Measurements from ENCODE around the gene GOLGA1.
A peak's percentile ranks its signal among the peaks of the same experiment; 100 is the strongest.

GOLGA1 gene

DNA sequence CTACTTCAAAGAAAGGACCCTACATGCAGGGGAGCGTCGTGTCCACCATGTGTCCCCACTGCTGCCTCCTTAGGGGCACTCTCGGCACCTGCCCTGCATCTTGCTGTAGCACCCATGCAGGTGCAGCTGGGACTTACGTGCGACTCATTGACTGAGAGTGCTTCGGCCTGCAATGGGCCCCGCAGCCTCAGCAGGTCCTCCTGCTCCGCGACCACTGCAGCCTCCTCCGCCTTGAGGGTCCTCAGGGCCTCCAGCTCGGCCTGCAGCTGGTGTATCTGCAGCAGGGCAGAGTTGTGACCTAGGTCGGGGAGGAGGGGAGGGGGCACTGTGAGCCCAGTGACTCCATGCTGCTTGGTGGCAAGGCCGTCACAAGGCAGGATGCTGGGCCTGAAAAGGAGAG lies 51.9 kb downstream of the GOLGA1 start:
- peak in 1 of 42 donors; percentile 10 for DNase-seq
- intact Hi-C loops (cut with DNase I) = no loop called here

DNA sequence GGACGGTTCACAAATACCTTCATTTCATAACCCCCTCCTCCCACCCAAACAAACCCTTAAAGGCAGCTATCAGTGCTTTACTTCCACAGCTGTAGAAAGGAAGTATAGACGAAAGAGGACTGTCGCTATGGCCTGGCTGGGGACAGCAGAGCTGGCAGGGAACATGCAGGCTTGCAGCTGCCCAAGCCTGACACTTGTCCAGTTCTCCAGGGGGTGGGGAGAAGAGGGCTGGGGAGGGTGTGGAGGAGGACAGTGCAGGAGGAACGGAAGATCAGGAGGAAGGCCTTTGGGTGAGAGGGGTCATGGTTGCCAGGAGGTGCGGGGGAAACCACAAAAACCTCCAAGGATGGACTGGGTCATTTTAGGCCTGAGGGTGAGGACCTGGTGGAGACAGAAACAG lies 53.1 kb downstream of the GOLGA1 start:
- peak in 1 of 42 donors; percentile 35 for DNase-seq

DNA sequence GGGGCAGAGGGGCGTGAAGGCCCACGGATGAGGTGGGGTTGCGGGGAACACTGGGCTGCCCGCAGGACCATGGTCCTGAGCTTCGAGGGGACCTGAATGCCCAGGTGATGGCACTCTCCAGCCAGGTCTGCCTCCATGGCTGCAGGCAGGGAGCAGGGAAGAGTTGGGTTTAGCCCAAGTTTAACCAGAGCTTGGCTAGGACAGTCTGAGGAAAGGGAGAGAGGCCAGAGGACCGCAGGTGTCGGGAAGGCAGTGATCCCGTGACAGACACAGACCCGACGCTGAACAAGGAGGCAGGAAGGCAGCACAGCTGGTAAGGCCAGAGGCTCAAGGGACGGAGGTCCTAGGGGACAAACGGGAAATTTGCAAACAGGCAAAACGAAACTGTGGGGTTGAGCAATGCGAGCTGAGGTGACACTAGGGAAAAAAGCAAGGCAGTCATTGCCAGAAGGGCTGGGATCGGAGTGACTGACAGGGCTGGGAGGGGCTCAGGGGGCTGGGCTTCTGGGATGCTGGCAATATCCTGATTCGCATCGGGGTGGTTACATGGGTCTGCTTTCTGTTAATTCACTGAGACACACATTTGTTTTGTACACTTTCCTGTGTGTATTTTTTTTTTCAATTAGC lies 53.9 kb downstream of the GOLGA1 start:
- no peak for DNase-seq
- intact Hi-C loops (cut with DNase I) = no loop called here

More for the DNA sequence above, 53.1 kb downstream of the GOLGA1 start:
- intact Hi-C loops (cut with DNase I) = no loop called here

DNA sequence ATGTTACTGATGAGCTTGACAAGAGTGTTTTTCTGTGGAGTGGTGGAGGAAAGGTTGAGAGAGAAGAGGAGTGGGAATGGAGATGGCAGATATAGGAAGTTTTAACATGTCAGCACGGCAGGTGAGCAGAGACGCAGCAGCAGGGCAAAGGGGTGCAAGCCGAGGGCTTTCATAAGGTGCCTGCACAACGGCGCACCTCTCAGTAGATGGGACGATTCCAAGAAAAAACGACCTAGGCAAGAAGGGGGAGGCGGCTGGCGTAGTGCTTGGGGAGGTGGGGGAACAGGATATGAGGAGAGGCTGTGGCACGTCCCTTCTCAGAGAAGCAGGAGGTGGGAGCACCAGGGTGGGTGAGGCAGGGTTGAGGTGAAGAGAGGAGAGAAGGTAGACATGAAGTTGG lies 54.4 kb downstream of the GOLGA1 start:
- no peak for DNase-seq
- intact Hi-C loops (cut with DNase I) = no loop called here

DNA sequence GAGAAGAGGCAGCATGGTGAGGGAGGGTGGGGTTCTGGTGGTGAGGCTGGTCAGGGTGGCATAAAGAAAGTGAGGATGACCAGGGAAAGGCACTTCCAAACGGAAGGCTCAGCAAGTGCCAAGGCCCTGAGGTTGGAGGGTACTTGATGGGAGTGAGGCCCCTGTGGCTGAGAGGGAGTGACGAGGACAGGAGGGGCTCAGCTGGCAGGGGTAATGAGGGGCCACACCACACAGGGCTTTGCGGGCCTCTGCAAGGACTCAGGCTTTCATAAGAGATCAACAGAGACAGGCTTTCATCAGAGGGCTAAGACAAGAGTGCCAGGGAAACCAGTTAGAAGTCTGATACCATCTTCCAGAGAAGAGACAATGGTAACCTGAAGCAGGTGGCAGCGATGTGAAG lies 55.3 kb downstream of the GOLGA1 start:
- no peak for DNase-seq
- intact Hi-C loops (cut with DNase I) = no loop called here

DNA sequence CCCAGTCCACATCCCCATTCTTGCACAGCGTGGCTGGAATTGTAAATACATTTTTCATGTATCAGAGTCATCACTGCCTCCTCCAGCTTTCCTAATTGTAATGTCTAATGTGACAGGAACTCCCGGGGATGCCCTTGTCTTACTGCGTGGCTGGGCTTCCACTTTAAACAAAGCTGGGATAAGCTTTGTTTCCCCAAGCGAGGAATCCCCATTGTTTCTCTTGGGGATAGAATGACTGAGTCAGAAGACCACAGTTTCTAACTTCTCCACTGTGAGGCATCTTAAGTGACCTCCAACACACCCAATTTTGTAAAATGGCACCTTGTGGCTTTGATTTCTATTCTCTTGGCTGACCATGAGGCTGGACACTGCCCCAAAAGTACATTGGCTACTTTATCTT lies 56.5 kb downstream of the GOLGA1 start:
- peak in 1 of 42 donors; percentile 5 for DNase-seq
- intact Hi-C loops (cut with DNase I) = no loop called here

DNA sequence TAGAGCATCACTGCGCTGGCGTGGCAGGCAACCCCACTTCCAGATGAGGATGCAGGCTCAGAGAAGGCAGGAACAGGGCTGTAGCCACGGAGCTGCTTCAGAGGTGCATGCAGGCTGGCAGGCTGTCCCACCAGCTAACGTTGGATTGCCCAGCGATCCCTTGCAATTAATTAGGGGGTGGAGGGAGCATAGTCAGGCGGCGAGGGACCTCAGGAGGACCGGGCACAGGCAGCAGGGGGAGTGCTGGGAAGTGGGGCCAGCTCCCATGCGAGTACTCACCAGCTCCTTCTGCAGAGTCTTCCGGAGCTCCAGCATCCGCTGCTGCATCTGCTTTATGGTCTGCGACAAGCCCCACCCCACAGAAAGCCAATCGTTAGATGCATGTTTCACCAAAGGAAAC lies 58.7 kb downstream of the GOLGA1 start:
- intact Hi-C loops (cut with DNase I) = no loop called here

DNA sequence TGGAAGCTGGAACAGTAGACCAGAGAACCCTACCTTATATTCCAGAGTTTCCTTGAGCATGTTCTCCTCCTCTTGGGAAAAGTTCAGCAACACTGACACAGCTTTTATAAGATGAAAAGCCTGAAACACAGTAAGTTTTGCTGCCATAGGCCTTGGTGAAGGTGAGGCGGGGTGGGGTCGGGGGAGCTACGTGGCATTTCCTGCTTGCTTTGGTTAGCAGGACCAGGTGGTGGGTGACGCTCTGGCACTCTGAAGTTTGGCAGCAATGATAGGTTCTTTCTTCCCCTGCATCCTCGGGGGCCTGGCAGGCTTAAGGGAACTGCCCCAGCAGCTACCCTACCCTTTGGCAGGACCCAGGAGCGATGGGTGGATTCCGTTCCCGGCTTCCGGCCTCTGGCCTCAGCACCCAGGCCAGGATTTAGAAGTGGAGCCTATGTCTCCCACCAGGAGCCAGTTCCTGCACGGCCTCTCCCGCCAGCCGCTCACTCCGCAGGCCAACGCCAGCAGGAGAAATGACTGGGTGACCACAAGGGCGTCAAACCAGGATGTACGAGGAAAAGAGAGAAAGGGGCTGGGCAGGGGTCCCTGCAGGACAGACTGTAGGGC lies 59.6 kb downstream of the GOLGA1 start:
- peak in 1 of 42 donors; percentile 24 for DNase-seq
- intact Hi-C loops (cut with DNase I) = no loop called here

More for the DNA sequence above, 58.7 kb downstream of the GOLGA1 start:
- DNase-seq = peak in 1 of 42 donors; percentile 27

DNA sequence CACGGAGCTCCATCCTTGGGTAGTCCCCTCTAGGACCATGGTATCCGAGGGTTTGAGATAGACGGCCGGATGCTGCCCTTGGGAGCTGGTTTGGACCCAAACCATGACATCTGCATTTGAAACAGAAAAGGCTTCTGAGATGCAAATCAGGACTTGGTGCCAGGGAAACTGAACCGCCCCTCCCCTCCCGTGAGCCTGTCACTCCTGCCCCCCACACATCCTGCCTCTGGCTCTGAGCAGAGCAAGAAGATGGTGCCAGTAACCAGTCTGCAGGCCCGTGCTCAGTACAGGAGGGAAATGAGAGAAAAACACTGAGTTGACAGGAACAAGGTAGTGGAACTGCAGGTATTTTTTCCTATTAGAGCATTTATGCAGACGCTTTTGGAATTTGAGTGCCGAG lies 60.4 kb downstream of the GOLGA1 start:
- DNase-seq = peak; percentile 38 to 88 (median 69)
- intact Hi-C loops (cut with DNase I) = no loop called here

DNA sequence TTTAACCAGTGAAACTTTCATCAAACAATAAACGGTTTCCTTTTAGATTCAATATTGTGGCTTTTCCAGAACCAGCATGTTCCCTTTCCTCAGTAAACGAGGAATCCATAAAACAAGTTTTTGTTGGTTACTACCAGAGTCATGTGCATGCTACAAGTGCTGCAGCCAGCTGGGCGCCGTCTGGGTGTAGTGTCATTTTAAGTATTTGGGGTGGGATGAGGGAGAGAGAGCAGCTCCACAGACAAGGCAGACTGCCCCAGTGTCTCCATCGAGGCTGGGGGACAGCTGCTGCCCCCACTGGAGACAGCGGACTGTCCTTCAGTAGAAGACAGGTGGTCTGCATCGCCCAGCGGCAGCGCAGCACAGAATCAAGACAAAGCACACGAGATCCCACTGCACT lies 61.7 kb downstream of the GOLGA1 start:
- DNase-seq = no peak
- intact Hi-C loops (cut with DNase I) = no loop called here

DNA sequence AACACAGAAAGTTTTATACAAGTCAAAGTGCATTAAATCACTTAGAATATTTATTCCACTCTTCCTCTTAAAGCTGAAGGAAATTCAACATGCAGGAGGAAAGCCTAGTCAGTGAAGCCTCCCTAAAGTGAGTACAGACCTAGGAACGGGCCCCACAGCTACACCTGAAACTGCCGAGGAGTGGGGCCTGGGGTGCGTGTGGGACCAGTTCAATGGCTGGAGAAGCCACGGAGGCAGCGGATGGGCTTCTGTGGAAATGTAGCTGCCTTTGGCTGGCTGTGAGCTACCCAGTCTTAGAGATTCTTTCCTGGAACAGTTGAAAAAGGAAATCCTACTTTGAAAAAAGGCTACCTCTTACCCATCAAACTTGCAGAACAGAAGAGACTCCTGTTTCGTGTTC lies 62.4 kb downstream of the GOLGA1 start:
- intact Hi-C loops (cut with DNase I) = no loop called here
- DNase-seq = no peak

DNA sequence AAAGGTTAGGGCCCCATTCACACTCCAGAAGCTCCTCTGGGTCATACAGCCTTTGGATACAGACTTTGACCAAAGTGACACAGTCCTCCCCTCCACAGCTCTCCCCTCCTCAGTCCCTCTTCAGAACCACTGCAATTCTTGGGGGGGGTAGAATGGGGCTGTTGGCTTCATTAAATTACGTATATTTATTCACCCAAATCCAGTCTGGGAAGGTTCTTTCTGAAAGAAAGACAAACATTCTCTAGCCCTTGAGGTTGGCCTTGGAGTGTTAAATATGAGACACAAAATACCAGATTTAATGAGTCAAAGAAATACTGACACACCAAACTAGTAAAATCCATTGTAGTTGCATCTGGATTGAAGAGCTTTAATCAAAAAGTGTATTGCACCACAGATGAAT lies 62.9 kb downstream of the GOLGA1 start:
- DNase-seq = no peak
- intact Hi-C loops (cut with DNase I) = no loop called here

DNA sequence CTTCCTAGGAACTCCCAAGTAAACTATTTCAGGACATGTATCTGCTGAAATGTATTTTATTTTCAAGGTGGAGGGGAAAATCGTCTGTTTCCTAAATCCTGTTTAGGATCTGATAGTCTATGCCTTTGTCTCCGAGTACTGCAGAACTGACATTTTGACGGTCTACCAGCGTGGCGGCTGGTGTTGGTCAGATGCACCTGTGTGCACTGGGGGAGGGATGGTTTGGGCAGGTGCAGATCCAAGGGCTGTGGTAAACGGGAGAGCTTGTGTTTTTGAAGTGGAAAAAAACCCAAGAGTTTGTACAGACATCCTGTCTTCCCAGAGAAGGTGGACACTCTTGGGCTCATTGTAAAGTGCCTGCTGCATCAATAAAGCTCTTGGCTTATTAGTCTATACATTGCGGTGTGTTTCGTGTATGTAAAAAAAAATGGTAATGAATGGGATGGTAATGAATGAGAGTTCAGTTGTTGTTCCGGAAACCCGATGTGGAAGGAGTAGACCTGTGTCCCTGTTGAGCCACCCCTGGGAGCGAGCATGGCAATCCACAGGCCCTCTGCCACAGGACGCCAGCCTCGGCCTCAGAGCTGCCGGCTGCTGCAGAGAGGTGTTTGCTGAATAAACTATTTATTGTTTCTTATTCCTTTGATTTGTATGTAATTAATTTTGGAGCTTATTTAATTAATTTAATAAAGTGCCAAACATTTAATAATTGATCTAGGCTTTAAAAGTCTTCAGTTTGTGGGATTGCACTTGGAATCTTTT lies 63.7 kb downstream of the GOLGA1 start:
- intact Hi-C loops (cut with DNase I) = no loop called here
- no peak for DNase-seq

DNA sequence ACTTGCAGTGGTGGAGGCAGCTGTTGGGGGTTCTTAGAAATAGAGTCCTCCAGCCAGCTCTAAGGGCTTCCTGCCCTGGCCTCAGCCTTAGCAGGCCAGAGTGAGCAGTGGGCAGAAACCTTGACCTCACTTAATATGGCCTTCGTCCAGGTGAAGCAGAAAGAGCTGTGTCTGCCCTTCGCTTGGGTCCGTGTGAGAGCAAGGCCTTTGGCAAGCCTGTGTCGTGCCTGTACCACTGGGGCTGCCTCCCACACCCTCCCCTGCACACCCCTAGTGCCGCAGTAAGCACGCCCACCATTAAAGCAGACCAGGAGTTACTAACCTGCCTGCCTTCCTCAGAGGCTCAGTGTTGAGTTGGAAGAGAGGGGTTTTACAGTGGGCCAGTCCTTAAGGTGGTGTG lies 65.4 kb downstream of the GOLGA1 start:
- no peak for DNase-seq
- intact Hi-C loops (cut with DNase I) = no loop called here

DNA sequence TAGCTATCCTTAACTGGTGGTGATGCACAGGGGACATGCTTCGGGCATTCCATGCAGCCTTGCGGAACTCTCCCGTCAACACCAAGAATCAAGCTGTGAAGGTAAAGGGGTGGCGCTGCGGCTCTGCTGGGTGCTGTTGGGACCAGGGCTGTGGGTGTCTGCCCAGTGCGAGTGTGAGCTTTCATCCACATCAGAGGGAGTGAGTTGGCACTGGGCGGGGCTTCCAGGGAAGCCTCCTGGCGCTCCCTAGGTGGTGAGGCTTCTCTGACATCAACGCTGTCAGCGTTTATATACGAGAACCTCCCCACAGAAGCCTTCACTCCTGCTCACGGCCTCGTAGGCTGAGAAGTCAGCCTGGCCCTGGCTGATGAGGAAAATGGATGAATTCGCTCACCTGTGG lies 67.2 kb downstream of the GOLGA1 start:
- intact Hi-C loops (cut with DNase I) = no loop called here
- peak in 41 of 42 donors; percentile 30 to 92 (median 71) for DNase-seq

DNA sequence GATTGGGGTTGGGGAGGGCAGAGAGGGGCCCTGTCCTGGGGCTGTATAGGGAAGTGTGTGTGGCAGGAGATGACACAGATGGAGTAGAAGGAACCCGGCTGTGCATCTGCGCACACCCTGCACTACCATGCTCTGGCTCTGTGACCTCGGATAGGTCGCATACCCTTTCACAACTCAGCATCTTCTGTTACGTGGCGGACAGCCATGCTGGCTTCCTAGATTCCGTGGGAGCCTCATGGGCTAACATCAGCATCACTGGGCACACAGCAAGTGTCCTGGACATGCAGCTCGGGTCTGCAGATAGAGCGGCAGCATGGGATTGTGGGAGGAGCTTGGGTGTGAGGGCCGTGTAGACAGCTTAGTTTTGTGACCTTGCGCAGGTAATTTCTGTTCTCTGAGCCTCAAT lies 69.7 kb downstream of the GOLGA1 start:
- intact Hi-C loops (cut with DNase I) = no loop called here
- DNase-seq = no peak

DNA sequence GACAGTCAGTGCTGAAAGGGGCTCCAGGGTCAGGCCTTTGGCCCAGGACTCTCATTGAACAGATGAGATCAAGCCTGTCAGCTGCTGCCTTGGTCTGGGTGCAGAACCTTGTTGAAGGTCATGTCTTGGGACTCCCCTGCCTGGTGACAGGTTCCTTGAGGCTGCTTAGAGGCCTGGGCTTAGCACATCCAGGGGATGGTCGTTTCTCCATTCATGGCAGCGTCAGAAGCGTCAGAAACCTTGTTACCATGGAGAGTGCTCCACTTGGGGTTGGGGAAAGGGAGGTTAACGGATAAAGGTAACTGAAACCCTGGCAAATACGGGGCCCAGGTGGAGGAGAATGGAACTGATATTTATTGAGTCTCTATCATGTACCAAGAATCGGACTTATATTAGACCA lies 70.2 kb downstream of the GOLGA1 start:
- intact Hi-C loops (cut with DNase I) = no loop called here
- DNase-seq = no peak

DNA sequence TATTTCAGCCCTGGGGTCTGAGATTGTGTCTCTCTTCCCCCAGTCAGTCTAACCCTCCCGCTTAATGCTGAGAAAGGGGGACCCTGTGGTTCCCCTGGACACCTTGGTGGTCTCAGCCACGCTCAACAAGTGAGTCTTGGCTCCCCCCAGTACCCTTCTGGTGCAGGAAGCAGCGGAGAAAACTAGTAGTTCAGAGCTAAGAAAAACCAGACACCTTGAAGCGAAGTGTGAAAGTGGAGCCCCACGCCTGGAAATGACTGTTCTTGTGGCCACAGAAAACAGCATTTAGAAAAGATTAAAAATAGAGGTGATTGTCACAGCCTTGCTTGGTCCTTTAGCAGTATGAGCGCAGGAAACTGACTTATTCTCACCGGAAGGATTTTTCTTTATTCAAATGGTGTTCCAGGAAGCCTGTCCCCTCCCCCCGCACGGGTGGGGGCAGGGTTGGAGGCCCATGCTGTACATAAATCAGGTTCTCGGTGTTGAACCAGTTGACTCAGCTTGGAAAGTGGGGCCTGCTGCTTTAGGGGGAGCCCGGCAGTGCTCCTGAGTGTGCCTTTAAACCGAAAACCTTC lies 70.8 kb downstream of the GOLGA1 start:
- intact Hi-C loops (cut with DNase I) = loop anchor here (5.0 kb wide), 1 partner anchor 72 kb away; the partner anchor contains the start of gene GOLGA1
- peak in 8 of 42 donors; percentile 35 to 56 (median 45) for DNase-seq

DNA sequence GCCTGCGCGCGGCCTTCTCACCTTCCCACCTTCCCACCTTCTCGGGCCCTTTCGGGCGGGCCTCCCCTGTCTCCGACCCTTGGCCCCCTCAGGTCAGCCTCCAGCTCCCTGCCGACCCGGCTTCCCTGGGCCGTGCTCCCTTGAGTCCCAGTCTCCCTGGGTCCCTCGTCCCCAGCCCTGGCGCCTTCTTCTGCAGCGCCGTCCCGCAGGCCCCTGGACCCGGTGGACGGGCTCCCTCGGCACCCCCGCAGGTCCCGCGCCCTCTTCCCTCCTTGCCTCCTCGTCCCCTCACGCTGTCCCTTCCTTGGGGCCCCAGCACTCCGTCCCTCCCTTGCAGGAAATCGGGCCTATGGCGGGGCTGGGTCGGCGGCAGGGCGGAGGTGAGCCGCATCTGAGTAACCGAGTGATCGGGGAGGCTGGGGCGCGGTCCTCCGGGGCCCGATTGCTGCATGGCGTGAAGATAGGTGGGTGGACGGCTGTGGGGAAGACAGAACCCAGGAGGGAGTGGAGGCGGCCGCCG lies 71.4 kb downstream of the GOLGA1 start:
- intact Hi-C loops (cut with DNase I) = loop anchor here (5.0 kb wide), 1 partner anchor 73 kb away; the partner anchor contains the start of gene GOLGA1
- DNase-seq = peak in 17 of 42 donors; percentile 20 to 74 (median 36)

Measured in head of caudate nucleus (tissue), 42 donors.